GM12873 (cell line): ENCODE results near the gene LRMDA.

ENCODE experiments used
- CTCF ChIP-seq: IDR thresholded peaks from 2 replicates; pipeline ENCODE4 v1.5.1; 2012; ENCODE audit warnings: low read depth, mild to moderate bottlenecking, moderate library complexity, low read length, control low read depth; ENCODE audit not compliant: insufficient read depth; ENCODE audit errors: missing control alignments

The LRMDA gene

GRCh38 chr10:76089556-76090180 lies 658.2 kb downstream of the LRMDA start:
- no peak for TF ChIP-seq CTCF

- TF ChIP-seq CTCF: no peak
Measured at GRCh38 chr10:76091926-76092325, 660.5 kb downstream of the LRMDA start.

GRCh38 chr10:76106611-76107010 lies 675.2 kb downstream of the LRMDA start:
- TF ChIP-seq CTCF: no peak

- TF ChIP-seq CTCF: no peak
Measured at GRCh38 chr10:76108563-76109359, 677.3 kb downstream of the LRMDA start.

DNA sequence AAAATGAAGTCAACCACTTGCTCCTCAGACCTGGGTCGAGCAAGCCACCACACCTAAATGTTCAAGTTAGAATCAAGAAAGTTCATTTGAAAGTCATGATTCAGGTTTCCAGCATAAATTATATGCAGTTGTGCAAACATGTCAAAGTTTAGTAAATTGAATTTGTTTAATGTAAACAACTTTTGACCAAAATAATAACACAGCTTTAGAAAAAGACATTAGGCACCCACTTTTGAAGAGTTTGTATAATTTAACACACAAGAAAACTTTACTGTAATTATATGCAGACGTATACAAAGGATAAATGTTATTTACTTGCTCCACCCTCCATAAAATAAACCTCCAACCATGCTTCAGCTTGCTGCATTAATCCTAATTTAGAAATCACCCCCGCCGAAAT lies 680.0 kb downstream of the LRMDA start:
- TF ChIP-seq CTCF: no peak

- no peak for TF ChIP-seq CTCF
Measured at GRCh38 chr10:76111986-76112825, 680.8 kb downstream of the LRMDA start.

GRCh38 chr10:76112826-76113150 lies 681.4 kb downstream of the LRMDA start:
- no peak for TF ChIP-seq CTCF
